ENCODE measurements around the gene DNAH9. TPM values are rescaled to one million over a fixed set of nuclear protein-coding genes. Genes with fewer than 3 reads are reported as not detected.

DNAH9 gene
- total RNA-seq, 1 donor from 2014 or later, result 0.08 TPM

- Histone ChIP-seq H3K27me3 (ENCODE audit: control insufficient read depth, insufficient read depth, low read length) (no peaks in the 10 kb centered on the region), H3K4me3 (ENCODE audit: low read depth, low read length) (no peak overlapping the region), H3K36me3 (ENCODE audit: control insufficient read depth, insufficient read depth, low read length) (no peaks in the 10 kb centered on the region)
- DNase-seq (ENCODE audit: low read depth), result no peak
- TF ChIP-seq CTCF (IDR thresholded peaks at IDR 0.05; ENCODE audit: insufficient read depth, low read length, poor library complexity, severe bottlenecking), result no peak
Observed at GRCh38 chr17:11768981-11769380, 170.7 kb downstream of the DNAH9 start.

- Histone ChIP-seq H3K4me3 (ENCODE audit: low read depth, low read length) (no peak overlapping the region), H3K27me3 (ENCODE audit: control insufficient read depth, insufficient read depth, low read length) (no peaks in the 10 kb centered on the region), H3K36me3 (ENCODE audit: control insufficient read depth, insufficient read depth, low read length) (no peaks in the 10 kb centered on the region)
- TF ChIP-seq CTCF (IDR thresholded peaks at IDR 0.05; ENCODE audit: insufficient read depth, low read length, poor library complexity, severe bottlenecking), result no peak
- no peak for DNase-seq (ENCODE audit: low read depth)
Observed at GRCh38 chr17:11772031-11772430, 173.8 kb downstream of the DNAH9 start.

- no peak for DNase-seq (ENCODE audit: low read depth)
Observed at GRCh38 chr17:11779892-11780291, 181.6 kb downstream of the DNAH9 start.

GRCh38 chr17:11780621-11781020 is 182.4 kb downstream of the DNAH9 start:
- TF ChIP-seq CTCF (IDR thresholded peaks at IDR 0.05; ENCODE audit: insufficient read depth, low read length, poor library complexity, severe bottlenecking), result no peak
- H3K4me3 ChIP-seq (ENCODE audit: low read depth, low read length), result no peak overlapping the region

More at GRCh38 chr17:11779892-11780291, 181.6 kb downstream of the DNAH9 start:
- H3K27me3 ChIP-seq (ENCODE audit: control insufficient read depth, insufficient read depth, low read length), result no peaks in the 10 kb centered on the region
- no peak overlapping the region for H3K4me3 ChIP-seq (ENCODE audit: low read depth, low read length)
- TF ChIP-seq CTCF (IDR thresholded peaks at IDR 0.05; ENCODE audit: insufficient read depth, low read length, poor library complexity, severe bottlenecking), result no peak
- H3K36me3 ChIP-seq (ENCODE audit: control insufficient read depth, insufficient read depth, low read length), result no peaks in the 10 kb centered on the region

GRCh38 chr17:11786711-11787438 is 188.6 kb downstream of the DNAH9 start:
- TF ChIP-seq CTCF (IDR thresholded peaks at IDR 0.05; ENCODE audit: insufficient read depth, low read length, poor library complexity, severe bottlenecking), result no peak

More at GRCh38 chr17:11780621-11781020, 182.4 kb downstream of the DNAH9 start:
- Histone ChIP-seq H3K27me3 (ENCODE audit: control insufficient read depth, insufficient read depth, low read length) (no peaks in the 10 kb centered on the region), H3K36me3 (ENCODE audit: control insufficient read depth, insufficient read depth, low read length) (no peaks in the 10 kb centered on the region)
- DNase-seq (ENCODE audit: low read depth), result no peak

GRCh38 chr17:11795906-11796305 is 197.6 kb downstream of the DNAH9 start:
- no peak for TF ChIP-seq CTCF (IDR thresholded peaks at IDR 0.05; ENCODE audit: insufficient read depth, low read length, poor library complexity, severe bottlenecking)
- no peaks in the 10 kb centered on the region for H3K36me3 ChIP-seq (ENCODE audit: control insufficient read depth, insufficient read depth, low read length)
- H3K27me3 ChIP-seq (ENCODE audit: control insufficient read depth, insufficient read depth, low read length), result no peaks in the 10 kb centered on the region
- no peak for DNase-seq (ENCODE audit: low read depth)
- H3K4me3 ChIP-seq (ENCODE audit: low read depth, low read length), result no peak overlapping the region

More at GRCh38 chr17:11786711-11787438, 188.6 kb downstream of the DNAH9 start:
- Histone ChIP-seq H3K27me3 (ENCODE audit: control insufficient read depth, insufficient read depth, low read length) (no peaks in the 10 kb centered on the region), H3K4me3 (ENCODE audit: low read depth, low read length) (no peak overlapping the region), H3K36me3 (ENCODE audit: control insufficient read depth, insufficient read depth, low read length) (no peaks in the 10 kb centered on the region)
- no peak for DNase-seq (ENCODE audit: low read depth)
